Sigmoid colon (tissue), 7 donors: Measurements from ENCODE around the gene OR2AT4. TPM values are rescaled to one million over a fixed set of nuclear protein-coding genes. Genes with fewer than 3 reads are reported as not detected.

Source experiments
- DNase-seq: peaks from one replicate; pipeline ENCODE4 v3.0.0-alpha.2; 2019
- H3K27ac ChIP-seq, 4 donors: fragments of 200-600 bp; sonication (generic); one replicate each; pipeline ENCODE4 v1.5.1; 2016 to 2019; ENCODE audit warnings: mild to moderate bottlenecking in 1 of 4
- H3K27me3 ChIP-seq, 3 donors: fragments of 200-600 bp; sonication (generic); one replicate each; pipeline ENCODE4 v1.5.1; 2019; ENCODE audit warnings: mild to moderate bottlenecking in 1 of 3
- H3K36me3 ChIP-seq, 4 donors: fragments of 200-600 bp; sonication (generic); one replicate each; pipeline ENCODE4 v1.5.1; 2016 to 2019
- H3K4me1 ChIP-seq, 4 donors: fragments of 200-600 bp; sonication (generic); one replicate each; pipeline ENCODE4 v1.5.1; 2017 to 2019
- H3K4me3 ChIP-seq, 4 donors: fragments of 200-600 bp; sonication (generic); one replicate each; pipeline ENCODE4 v1.5.1; 2017 to 2019; ENCODE audit warnings: mild to moderate bottlenecking in 2 of 4, moderate library complexity in 1 of 4
- H3K9me3 ChIP-seq, 4 donors: fragments of 200-600 bp in 3 of 4; sonication (generic) in 3 of 4; one replicate each; pipeline versions ENCODE4 v1.5.1 to v1.6.1; 2013 to 2019
- EP300 ChIP-seq, 4 donors: sonication (generic); formaldehyde crosslinking; IDR thresholded peaks; one replicate each; pipeline ENCODE4 v1.6.1; 2017; ENCODE audit warnings: antibody characterized with exemption in 4 of 4
- POLR2A ChIP-seq, 2 donors: fragments of 450-650 bp; IDR thresholded peaks; one replicate each; pipeline ENCODE4 v1.6.1; 2016; ENCODE audit warnings: antibody characterized with exemption in 2 of 2, mild to moderate bottlenecking in 2 of 2, moderate library complexity in 2 of 2
- POLR2AphosphoS5 ChIP-seq, 4 donors: sonication (generic); formaldehyde crosslinking; IDR thresholded peaks; one replicate each; pipeline ENCODE4 v1.6.1; 2017; ENCODE audit warnings: antibody characterized with exemption in 4 of 4
- WGBS, 2 donors: extraction: QIAGEN DNeasy Blood & Tissue Kit; methylation state at CpG; one replicate each; pipeline ENCODE4 v1.1.7; 2013; 5-methylcytosine and 5-hydroxymethylcytosine counted together
- intact Hi-C: fragments of 100-400 bp; cut with DNase I; formaldehyde crosslinking; loops from one replicate; pipeline ENCODE4 v1.15.1; 2023
- polyA plus RNA-seq, 3 donors: library from polyadenylated mRNA; stranded (reverse); fragments of 200-250 nt; gene quantifications; one replicate each; pipeline ENCODE4 v1.2.3, GENCODE V29; 2013
- total RNA-seq, 4 donors: library from RNA; depleted of rRNA; stranded (reverse); fragments of >200 nt; gene quantifications; one replicate each; pipeline ENCODE4 v1.1.0, GENCODE V29; 2016
- TF ChIP-seq, protein P1 (sequence below), 4 experiments: fragments of 450-650 bp in 3 of 4; fragments of 200-600 bp in 1 of 4; IDR thresholded peaks; one replicate each; pipeline ENCODE4 v1.5.1; 2016 to 2019; ENCODE audit warnings: antibody characterized with exemption in 4 of 4, mild to moderate bottlenecking in 3 of 4, moderate library complexity in 2 of 4
- donor health status: healthy with polysubstance abuse.
- donor health status: Bipolar disorder and iron deficiency.
- donor health status: healthy.

Gene OR2AT4
- total RNA-seq = not detected
- not detected for polyA plus RNA-seq

DNA sequence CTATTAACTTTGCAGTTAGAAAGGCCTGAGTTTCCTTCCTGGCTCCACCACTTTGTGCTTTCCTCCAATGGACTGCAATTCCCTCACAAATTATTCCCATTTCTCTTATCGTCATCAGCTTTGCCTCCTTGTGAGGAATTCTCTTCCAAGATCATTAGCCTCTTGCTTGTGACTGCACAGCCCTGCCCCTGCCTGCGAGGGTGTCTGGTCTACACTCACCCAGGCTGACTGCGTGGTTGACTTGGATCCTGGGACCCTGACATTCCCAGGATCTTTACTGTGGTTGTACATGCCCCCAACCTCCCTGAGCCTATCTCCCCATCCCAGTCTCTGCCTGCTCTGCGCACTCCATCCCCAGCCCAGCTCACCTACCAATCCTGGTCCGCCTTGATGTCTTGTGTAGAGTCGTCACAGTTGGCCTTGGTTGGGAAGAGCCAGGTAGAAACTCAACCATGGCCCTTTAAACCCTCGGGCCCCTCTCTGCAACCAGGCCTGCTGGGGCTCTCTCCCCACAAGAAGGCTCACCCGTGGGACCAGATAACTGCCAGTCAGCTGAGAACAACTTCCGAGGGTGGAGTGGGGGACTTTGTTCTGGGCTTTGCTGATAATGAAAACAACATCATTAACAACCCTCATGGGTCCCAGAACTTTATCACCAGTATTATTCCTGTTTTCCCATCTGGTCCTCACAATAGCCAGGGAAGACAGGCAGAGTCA is at the start of gene OR2AT4:
Gene OR2AT4 (minus strand): TSS at position 421 of the 717 bp plus-strand sequence.
- intact Hi-C loops = no loop called here
- H3K9me3 ChIP-seq = no peaks in the 10 kb centered on the region
- no peaks in the 10 kb centered on the region for H3K27me3 ChIP-seq
- no peak within 1 kb of the TSS for H3K27ac ChIP-seq
- WGBS, 2 donors = 75 to 83% methylated on average over 9 of the region's 9 CpGs
- H3K4me1 ChIP-seq = no peaks in the 10 kb centered on the region
- no peak for TF ChIP-seq POLR2AphosphoS5 (IDR thresholded peaks at IDR 0.05)
- no peak for DNase-seq
- H3K36me3 ChIP-seq = no peaks in the 10 kb centered on the region
- H3K4me3 ChIP-seq = no peak within 1 kb of the TSS

DNA sequence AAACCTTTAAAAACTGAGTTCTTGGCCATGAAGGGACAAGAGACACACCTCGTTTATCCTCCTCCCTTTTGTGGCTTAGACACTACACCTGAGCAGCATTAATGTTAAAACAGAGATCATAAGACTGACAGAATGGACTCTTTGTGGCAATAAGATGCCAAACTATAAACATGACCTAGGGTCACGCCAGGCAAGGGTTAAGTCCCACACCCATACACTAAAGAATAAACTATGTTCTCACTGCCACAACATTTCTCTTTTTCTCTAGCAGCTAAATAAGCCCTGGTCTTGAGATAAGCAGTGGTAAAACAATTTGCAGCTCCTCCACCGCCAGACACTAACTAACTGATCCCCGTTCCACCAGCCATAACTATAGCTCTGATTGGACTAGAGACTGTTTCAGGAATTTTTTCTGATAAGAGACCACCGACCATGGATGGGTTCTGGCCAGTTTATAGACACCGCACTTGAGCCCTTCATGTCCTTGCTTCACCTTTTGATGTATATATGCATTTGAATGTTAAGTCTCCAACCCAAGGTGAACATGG is 49.4 kb upstream of the OR2AT4 start:
- intact Hi-C loops = no loop called here
- Histone ChIP-seq H3K4me3 (no peak overlapping the region), H3K9me3 (no peaks in the 10 kb centered on the region), H3K36me3 (no peaks in the 10 kb centered on the region), H3K27me3 (no peaks in the 10 kb centered on the region), H3K27ac (no peak overlapping the region), H3K4me1 (no peaks in the 10 kb centered on the region)
- DNase-seq = no peak
- 18 to 65% methylated on average over 6 of the region's 6 CpGs for WGBS, 2 donors
- TF ChIP-seq EP300 (IDR thresholded peaks at IDR 0.05) (no peak), POLR2A (IDR thresholded peaks at IDR 0.05) (no peak), POLR2AphosphoS5 (IDR thresholded peaks at IDR 0.05) (no peak)
- TF ChIP-seq, protein P1, sequence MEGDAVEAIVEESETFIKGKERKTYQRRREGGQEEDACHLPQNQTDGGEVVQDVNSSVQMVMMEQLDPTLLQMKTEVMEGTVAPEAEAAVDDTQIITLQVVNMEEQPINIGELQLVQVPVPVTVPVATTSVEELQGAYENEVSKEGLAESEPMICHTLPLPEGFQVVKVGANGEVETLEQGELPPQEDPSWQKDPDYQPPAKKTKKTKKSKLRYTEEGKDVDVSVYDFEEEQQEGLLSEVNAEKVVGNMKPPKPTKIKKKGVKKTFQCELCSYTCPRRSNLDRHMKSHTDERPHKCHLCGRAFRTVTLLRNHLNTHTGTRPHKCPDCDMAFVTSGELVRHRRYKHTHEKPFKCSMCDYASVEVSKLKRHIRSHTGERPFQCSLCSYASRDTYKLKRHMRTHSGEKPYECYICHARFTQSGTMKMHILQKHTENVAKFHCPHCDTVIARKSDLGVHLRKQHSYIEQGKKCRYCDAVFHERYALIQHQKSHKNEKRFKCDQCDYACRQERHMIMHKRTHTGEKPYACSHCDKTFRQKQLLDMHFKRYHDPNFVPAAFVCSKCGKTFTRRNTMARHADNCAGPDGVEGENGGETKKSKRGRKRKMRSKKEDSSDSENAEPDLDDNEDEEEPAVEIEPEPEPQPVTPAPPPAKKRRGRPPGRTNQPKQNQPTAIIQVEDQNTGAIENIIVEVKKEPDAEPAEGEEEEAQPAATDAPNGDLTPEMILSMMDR (IDR thresholded peaks at IDR 0.05) = no peak

DNA sequence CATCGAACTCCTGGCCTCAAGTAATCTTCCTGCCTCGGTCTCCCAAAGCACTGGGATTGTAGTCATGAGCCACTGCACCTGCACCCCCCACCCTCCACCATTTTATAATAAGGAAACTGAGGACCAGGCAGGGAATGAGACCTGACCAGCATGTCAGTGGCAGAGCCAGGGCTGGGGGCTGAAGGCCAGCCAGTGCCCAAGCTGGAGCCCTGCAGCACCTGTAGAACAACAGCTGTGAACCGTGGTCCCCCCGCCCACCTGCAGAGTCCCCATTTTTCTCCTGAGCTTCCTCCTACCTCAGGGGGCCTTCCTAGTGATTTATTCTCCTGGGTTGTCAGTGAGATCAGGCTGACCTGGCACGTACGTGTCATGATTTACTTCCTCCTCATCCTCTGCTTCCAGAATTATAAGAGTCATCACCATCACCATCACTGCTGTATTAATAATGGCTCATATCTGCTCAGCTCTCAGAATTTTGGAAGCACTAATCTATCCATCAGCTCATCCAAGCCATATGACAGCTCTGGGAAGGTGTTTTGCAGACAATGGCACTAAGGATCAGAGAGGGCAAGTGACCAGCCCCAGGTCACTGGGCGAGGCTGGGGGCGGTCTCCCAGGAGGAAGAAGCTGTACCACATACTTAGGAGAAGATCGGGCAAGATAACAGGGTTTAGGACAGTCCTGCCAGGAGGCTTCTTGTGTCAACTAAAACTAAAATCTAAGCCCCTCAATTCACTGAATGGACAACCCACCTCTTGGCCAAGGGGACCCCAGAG is 48.7 kb upstream of the OR2AT4 start:
- intact Hi-C loops = no loop called here
- no peaks in the 10 kb centered on the region for H3K4me1 ChIP-seq
- no peaks in the 10 kb centered on the region for H3K27me3 ChIP-seq
- 48 to 78% methylated on average over 9 of the region's 9 CpGs for WGBS, 2 donors
- no peak overlapping the region for H3K4me3 ChIP-seq
- peak; percentile 39 for DNase-seq
- TF ChIP-seq POLR2AphosphoS5 (IDR thresholded peaks at IDR 0.05) = no peak
- TF ChIP-seq, protein P1 (IDR thresholded peaks at IDR 0.05) = no peak
- no peak for TF ChIP-seq POLR2A (IDR thresholded peaks at IDR 0.05)
- no peak for TF ChIP-seq EP300 (IDR thresholded peaks at IDR 0.05)
- H3K27ac ChIP-seq = no peak overlapping the region
- H3K9me3 ChIP-seq = no peaks in the 10 kb centered on the region
- no peaks in the 10 kb centered on the region for H3K36me3 ChIP-seq

DNA sequence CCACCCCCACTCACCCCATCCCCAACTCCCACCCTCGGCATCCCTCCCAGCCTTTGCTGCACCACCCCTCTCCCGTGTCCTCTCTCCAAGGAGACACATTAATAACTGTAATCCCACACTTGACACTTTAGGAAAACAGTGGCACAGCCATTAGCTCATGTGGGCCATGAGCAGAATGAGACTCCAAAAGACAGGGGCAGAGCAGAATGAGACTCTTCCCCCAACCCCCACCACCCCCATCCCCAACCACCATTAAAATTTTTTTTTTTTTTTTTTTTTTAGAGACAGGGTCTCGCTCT is 48.0 kb upstream of the OR2AT4 start:
- DNase-seq = peak; percentile 40
- H3K4me1 ChIP-seq = no peaks in the 10 kb centered on the region
- no peaks in the 10 kb centered on the region for H3K27me3 ChIP-seq
- H3K4me3 ChIP-seq = no peak overlapping the region
- H3K36me3 ChIP-seq = no peaks in the 10 kb centered on the region
- H3K27ac ChIP-seq = no peak overlapping the region
- intact Hi-C loops = loop anchor here (5.0 kb wide), 1 partner anchor 212 kb away; no protein-coding TSS in a partner anchor
- no peaks in the 10 kb centered on the region for H3K9me3 ChIP-seq
- WGBS, 2 donors = 40 to 42% methylated on average over 3 of the region's 3 CpGs
- TF ChIP-seq, protein P1 (IDR thresholded peaks at IDR 0.05) = no peak

DNA sequence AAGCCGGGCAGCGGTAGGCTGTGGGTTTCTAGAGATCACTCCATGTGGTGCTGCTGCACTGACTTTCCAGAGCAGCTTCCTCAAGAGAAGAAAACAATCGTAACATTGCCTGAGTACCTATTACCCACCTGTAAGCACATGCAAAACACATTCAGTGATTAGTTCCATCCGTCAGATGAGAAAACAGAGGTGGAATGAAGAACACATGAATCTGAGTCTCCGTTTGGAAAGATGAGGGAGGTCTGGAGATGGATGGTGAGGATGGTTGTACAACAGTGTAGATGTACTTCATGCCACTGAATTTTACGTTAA is 46.7 kb upstream of the OR2AT4 start:
- no peaks in the 10 kb centered on the region for H3K4me1 ChIP-seq
- 34 to 36% methylated on average over 6 of the region's 6 CpGs for WGBS, 2 donors
- TF ChIP-seq EP300 (IDR thresholded peaks at IDR 0.05) (no peak), POLR2A (IDR thresholded peaks at IDR 0.05) (no peak), POLR2AphosphoS5 (IDR thresholded peaks at IDR 0.05) (no peak)
- TF ChIP-seq, protein P1 (IDR thresholded peaks at IDR 0.05) = no peak
- H3K9me3 ChIP-seq = no peaks in the 10 kb centered on the region
- peak overlapping the region in 1 of 4 donors; percentile 1 for H3K27ac ChIP-seq
- DNase-seq = no peak
- H3K4me3 ChIP-seq = no peak overlapping the region
- H3K36me3 ChIP-seq = no peaks in the 10 kb centered on the region
- intact Hi-C loops = loop anchor here (5.0 kb wide), 1 partner anchor 211 kb away; no protein-coding TSS in a partner anchor
- no peaks in the 10 kb centered on the region for H3K27me3 ChIP-seq
